Epidermal melanocyte (primary cell): ENCODE data around the gene AP3S1.
A peak's percentile ranks its signal among the peaks of the same experiment; 100 is the strongest.
"Not testable (repeated sequence)": the region's sequence is repeated elsewhere in the genome, so short reads cannot be mapped to it uniquely, and the experiment has no call there.

Experiments
- DNase-seq: peaks from one replicate; pipeline ENCODE4 v3.0.0; 2011; ENCODE audit warnings: low spot score; ENCODE audit not compliant: insufficient read length

Gene AP3S1

DNA sequence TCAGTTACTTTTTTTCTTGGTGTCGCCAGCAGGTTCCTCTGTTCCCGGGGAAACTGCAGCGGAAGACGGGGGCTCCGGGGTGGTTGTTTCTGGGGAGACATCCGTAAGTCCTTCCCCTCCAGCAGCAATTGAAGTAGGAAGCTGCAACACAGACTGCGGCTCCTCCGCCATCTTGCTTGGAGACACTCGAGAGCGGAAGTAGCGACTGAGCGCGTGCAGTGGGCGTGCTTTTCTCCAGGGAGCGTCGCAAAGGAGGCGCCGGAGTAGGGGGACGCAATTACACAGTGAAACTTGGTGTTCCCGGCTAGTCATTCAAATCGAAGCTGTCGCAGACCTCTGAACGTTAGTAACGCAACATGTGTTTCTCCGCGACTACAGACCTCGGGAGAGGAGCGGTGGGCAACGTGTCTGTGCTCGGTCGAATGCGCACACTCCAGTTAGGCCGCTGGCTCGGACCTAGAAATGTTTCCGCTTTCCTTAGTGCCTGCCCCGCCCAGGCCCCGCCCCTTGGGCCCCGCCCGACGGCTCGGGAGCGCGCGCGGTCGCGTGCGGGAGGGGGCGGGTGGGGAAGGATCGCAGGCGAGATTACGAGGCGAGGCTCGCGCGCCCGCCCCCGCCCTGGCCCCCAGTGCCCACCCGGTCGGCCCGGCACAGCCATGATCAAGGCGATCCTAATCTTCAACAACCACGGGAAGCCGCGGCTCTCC is at the start of gene AP3S1, which contains the start of gene ATG12:
TSS of gene AP3S1 (plus strand) at position 554 of the 707 bp plus-strand sequence. CDS start at position 657, 103 bp downstream.
TSS of gene ATG12 (minus strand) at position 184 of the 707 bp plus-strand sequence. CDS start at position 171, 13 bp downstream.
- DNase-seq, result peak; percentile 64

DNA sequence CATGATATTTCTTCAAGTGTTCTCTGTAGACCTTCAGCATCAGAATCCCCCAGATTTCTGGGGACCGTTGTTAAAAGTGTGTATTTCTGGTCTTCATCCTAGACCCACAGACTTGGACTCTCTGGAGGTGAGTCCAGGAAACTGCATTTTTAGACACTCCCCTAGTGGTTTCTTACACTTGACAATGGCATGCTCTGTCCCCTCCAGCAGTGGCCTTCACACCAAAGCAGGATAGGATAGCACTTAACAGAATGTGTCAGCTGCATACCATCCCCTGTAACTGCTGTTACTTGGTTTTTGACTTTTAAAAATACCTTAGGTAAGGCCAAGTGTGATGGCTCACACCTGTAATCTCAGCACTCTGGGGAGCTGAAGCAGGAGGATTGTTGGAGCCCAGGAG is 46.0 kb upstream of the AP3S1 start:
- no peak for DNase-seq

DNA sequence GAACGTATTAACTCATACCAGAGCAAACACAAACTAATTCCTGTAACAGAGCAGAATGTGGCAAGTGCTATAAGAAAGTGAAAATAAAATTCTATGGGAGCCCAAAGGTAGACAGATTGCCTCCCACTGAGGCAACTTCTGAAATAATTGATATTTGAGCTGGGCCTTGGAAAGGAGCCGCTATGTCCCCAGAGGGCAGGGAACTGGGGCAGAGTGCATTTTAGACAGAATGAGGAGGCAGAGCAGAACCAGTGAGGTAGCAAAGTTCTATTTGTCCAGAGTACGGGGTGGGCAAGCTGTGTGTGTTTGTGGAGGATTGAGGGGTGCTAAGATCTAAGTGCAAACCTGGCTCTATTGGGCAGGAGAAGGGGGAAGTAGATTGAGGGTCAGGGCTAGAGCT is 45.1 kb upstream of the AP3S1 start:
- no peak for DNase-seq

DNA sequence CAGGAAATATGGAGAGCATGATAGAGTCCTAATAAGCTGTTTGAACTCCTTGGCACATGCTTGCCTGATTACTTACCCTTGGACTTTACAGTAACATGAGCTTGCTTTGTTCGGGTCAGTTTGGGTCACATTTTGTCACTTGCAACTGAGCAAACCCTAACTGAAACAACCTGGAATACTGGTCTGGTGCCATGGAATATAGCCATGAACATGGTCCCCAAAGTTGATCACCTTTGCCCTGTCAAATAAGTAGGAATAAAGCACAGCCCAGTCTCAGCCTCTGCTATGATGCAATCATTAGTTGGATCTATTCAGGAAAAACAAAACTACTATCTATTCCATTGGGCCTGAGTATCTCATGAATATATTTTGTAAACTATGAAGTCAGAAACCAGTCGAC is 43.5 kb upstream of the AP3S1 start:
- DNase-seq, result no peak

DNA sequence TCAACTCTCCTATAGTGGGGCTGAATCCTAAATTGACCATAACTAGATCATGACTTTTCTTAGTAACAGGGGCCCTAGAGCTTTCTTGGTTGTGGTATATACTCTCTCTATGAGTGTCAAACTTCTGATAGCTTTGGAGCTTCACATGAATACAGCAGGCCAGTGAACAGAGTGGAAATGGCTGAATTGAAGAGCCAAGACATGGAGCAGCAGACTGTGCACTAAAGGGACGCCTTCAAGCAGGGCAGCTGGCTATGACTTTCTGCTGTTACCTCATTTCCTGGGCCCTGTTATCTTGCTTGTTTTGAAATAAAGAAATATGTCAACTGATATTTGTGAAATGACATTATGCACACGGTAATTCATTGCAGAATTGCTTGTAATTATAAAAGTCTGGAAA is 41.6 kb upstream of the AP3S1 start:
- DNase-seq, result no peak

DNA sequence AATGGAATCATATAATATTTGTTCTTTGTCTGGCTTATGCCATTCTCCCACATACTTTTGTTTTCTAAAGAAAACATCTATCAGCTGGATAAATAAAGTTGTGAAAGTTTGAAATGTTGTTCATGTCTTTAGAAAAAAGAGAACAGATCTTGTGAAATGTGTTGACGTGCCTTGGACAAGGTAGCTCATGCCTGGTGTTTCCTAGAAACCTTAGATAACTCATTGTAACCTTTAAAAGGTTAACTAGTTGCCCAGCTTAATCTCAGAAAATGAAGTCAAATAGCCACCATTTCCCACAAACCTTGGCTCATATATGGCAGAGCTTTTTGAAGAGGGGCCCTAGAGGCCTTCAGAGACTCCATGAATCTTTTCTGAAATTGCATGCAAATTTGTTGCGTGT is 40.6 kb upstream of the AP3S1 start:
- no peak for DNase-seq

DNA sequence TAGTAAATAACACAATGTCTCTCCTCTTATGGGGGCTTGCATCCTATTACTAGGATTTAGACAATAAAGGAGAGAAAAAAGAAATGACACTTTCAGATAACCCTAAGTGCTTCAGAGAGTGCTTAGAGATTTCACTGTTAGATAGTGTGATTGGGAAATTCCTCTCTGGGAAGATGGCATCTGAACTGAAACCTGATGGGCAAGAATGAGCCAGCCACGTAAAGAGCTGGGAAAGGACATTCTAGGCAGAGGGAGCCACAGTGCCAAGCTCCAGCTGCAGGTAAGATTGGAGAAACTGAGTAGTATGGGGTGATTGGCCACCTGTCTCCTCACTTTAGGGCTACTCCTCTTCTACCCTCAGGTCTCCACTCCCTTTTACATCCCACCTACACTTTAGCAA is 39.8 kb upstream of the AP3S1 start:
- no peak for DNase-seq

DNA sequence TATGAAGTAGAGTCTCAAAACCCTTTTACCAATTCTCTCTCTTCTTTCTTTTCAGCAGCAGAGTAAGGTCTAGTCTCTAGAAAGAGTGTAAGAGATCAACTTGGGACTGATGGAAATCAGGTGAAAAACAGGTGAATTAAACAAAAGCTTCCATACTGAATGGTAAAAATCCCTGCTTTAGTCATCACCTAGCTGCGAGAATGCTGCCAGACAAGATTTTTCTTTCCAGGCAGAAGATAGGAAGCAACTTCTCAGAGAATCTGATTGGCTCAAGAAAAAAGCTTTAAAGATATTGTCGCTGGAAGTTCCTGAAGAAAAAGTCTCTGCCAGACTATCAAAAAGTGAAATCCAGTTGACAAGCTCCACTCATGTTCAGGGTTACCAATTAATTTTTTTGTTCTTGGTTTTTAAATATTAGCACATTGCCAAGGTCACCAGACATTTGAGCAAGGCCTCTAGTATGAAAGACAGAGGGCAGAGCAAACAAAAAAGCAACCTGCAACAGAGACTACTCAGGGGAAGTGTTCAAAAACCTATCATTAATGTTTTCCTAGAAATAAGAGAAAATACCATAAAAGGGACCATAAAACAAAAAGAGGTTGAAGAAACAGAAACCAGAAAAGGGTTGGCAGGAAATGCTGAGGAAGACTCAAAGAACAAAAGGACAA is 34.6 kb upstream of the AP3S1 start:
- no peak for DNase-seq

DNA sequence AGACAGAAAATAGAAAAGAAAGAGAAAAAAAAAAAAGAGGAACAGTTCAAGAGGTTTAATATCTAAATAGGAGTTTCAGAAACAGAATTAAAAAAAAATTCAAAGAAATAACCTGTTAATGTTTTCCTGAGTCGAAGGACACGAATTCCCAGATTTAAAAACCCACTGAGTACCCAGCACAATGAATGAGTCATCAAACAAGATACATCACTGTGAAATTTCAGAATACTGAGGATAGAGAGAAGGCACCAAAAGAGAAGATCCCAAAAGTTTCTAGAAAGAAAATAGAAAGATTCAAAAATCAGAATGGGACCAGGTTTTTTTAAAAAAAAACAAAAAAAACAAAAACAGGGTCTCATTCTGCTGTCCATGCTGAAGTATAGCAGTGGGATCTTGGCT is 34.1 kb upstream of the AP3S1 start:
- no peak for DNase-seq

DNA sequence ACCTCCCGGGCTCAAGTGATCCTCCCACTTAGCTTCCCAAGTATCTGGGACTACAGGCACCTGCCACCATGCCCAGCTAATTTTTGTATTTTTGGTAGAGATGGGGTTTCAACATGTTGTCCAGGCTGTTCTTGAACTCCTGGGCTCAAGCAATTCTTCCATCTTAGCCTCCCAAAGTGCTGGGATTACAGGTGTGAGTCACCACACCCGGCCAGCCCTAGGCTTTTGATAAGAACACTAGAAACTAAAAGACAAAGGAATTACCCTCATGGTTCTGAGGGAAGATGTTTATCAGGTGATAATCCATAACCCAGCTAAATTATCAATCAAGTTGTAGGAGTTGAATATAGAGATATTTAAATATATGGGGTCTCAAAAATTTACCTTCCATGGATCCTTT is 33.7 kb upstream of the AP3S1 start:
- DNase-seq, result not testable (repeated sequence)

DNA sequence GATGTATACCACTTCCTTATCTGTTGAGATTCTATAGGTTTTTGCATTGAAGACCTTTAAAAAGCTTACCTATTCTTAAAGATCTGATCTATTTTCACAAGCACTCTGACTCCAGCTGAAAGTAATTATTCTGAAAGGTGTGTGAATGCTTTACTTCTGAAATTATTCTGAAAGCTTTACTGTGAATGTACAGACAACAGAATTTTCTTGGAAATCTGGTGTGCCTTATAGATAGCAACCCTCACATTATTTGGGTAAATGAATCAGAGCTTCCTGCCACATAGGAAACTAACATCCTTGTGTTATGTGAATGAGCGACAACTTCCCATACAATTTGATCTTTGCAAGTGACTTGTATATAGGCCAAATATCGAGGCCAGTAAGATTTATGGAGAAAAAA is 31.8 kb upstream of the AP3S1 start:
- DNase-seq, result no peak

DNA sequence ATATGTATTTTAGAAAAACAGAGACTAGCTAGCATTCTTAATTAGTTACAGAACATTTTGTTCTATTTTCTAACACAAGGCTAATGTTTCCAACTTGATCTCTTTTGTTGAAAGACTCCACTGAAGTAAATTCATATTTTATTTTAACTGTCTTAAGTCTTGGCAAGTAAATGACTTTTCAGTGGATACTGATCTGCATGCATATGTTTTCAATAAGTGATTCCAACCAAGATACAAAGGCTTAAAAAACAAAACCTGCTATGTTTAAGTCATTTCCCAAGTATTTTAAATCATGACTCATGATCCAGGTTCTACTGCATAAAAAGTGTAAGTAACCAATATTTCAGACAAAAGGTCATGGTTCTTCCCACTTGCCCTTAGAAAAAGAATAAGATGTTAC is 31.0 kb upstream of the AP3S1 start:
- peak; percentile 17 for DNase-seq

DNA sequence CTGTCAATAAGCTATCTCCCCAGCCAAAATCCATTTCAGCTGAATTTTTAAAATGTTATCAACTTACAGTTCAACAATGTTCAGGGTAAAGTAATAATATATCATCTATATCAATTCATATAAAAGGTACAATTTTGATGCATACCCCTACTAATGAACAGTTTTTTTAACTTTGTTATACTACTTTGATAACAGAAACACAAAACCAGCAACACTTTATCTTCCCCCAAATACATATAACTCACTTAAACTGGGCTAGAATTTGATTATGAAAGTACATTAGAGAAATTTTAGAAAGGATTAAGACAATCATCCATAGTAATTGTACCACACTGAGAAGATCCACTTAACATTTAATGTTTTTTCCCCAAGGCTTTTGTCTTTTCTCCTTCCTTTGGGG is 30.3 kb upstream of the AP3S1 start:
- DNase-seq, result no peak

DNA sequence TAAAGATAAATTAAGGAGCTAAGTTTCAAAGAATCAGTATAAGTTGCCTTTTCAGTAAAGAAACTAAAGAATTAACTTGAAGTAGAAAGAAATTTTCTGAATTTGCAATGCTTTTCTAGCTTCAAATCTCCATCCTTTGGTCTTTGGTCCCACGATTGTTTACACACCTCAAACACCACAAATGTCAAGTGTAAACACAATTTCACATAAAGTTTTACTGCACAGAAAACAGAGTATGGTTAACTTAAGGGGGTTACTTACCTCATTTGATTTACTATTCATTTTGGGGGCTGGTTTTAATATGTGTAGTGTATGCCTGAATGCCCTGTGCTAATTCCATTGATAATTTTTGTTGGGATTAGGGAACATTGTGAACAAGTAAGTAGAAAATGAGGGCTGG is 29.4 kb upstream of the AP3S1 start:
- DNase-seq, result no peak

DNA sequence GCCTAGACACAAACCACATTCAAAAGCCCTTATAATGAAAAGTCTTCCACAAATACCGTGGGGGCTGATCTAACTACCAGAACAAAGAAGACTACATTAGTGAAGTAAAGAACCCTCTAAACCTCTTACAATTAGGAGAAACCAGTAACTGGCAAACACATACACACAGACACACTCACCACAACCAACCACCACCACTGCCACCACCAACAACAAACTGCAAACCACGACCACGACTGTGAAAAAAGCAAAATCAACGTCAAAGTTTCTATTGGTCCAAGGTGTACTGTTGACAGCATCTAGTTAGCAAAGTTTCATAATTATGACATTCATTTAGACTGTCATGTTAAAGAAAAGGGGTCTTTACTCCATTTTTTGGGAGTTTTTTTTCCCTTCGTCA is 28.0 kb upstream of the AP3S1 start:
- no peak for DNase-seq

DNA sequence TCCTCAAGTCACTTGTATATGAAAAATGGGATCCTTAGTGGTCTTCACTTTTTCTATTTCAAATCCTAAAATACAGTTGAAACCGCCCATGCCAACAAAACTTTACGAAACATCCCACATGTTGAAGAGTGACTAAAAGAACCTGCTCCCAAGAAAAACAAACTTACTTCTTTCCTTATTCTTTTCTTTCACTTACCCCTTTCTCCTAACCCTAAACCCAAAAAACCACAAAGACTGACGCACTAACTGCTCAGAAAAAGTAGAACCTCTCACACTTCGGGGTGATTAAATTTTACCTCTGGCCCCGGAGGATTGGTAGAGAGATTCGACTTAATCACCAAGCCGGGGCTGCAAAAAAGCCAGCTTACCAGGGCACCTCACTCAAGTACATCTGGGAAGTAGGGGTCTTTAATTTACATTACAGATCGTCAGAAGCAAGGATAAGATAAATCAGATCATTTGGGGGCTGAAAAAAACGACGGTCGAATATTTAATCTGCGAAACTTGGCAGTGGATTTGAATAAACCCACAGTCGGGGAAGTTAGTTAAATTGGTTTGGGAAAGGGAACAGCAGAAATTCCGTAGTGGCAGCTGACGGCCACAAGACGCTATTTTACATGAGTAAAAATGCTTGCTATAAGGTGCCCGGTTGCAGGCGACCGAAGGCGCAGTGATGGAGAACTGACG is 26.6 kb upstream of the AP3S1 start:
- no peak for DNase-seq

DNA sequence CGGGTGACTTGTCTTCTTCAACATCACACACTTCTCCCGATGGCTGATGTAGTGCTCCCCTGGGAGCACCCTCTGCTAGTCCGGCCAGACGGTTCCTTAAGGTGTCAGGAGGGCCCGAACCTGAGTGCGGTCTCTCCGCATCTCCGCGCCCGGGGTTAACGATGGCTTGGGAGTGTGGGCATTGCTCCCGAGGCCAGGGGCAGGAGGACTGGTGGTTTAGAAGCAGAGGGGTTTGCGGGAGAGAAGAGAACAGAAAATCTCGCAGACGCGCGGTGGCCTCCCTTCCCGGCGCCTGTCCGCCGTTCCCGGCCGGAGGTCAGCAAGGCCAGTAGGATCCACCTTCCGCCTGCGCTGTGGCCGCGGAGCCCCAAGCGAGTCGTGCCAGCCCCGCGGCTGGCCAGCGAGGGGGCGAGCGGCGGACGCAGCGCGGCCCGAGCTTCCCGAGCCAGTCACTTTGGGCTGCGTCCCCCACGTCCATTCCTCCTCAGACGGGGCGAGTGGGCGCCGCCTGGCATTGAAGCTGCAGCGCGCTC is 26.0 kb upstream of the AP3S1 start:
- no peak for DNase-seq

DNA sequence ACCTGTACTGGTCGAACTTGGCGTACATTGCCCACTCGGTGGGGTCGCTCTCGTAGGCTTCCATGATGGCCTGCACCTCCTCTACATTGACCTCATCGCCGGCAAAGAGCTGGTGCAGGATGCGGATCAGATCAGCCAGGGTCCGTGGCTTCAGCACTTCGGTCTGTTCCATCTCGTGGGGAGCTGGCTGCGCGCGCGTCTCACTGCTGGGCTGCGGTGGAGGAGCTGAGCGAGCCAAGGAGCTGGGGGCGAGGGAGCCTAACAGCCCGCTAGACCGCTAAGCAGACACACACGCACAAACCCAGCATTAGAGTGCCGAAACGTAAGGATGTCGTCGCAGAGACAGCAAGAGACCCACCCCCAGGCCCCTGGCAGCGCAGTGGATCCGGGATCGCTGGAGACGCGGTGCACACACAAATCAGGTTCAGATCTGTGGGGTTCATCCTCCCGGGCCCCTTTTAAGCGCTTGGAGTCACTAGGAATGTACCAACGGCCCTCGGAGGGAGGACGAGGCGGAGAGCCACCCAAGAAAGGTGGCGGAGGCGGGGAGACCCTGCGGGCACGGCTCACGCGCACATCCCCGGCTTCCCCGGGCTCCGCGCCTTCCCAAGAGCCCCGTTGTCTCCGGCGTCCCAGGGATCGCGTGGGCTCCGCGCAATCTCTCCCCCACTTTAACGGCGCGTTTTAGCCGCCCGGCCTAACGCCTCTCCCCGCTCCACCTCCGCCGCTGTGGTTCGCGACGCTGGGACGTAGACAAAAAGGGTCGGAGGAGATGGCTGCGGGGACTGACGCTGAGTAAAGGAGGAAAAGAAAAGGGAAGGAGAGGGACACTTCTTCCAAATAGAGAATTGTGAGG is 25.3 kb upstream of the AP3S1 start, which contains the start of gene CDO1:
TSS of gene CDO1 (minus strand) at position 434 of the 856 bp plus-strand sequence. CDS start at position 172, 262 bp downstream.
- peak; percentile 21 for DNase-seq

DNA sequence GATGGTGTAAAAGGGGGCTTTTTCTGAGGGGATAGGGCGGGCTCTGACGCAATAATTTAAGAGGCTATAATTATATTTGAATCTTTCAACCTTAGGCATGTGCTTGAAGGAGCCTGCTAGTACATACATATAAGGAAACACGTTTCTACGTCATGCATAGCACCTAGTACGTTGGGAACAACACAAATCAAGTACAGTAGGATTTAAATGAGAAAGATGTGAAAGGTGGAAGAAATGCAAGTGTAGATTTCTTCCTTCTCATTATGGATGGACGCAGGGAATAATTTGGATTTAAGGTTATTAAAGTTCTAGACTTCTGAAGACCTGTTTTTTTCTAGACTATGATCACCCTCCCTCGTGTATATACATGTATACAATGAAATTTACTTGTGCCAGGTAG is 24.3 kb upstream of the AP3S1 start:
- no peak for DNase-seq

DNA sequence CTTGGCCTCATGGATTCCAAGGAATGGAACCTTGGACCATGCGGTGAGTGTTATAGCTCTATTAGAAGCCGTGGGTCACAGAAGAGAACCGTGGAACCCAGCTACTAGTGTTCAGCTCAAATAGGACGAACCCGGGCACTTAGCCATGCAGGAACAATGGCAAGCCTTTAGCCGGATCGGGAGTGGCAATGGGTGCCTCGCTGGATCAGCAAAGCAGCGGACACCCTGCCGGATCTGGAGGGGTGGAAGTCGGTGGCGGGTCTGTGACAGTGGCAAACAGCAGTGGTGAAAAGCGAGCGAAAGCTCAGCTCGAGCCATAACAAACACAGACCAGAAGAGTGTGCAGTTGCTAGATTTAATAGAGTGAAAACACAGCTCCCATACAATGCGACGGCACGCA is 22.9 kb upstream of the AP3S1 start:
- DNase-seq, result no peak

DNA sequence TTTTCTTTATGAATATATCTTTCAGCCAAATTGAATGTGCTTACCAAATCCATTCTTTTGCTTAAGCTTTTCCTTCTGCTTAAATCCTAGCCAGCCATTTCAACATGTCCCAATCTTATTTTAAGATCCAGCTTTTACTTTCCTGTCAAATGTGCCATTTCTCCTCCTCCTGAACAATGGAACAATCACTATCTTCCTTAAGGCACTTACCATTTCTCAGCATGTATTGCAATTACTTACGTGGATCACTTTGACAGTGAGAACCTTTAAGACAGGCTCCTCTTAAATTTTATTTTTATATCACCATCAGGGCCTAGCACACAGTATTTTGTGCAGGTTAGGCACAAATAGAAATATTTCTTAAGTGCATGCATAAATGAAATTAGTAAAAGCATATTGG is 20.9 kb upstream of the AP3S1 start:
- no peak for DNase-seq
